ENCODE data around the gene ATP13A5.

- TF ChIP-seq, protein P1, sequence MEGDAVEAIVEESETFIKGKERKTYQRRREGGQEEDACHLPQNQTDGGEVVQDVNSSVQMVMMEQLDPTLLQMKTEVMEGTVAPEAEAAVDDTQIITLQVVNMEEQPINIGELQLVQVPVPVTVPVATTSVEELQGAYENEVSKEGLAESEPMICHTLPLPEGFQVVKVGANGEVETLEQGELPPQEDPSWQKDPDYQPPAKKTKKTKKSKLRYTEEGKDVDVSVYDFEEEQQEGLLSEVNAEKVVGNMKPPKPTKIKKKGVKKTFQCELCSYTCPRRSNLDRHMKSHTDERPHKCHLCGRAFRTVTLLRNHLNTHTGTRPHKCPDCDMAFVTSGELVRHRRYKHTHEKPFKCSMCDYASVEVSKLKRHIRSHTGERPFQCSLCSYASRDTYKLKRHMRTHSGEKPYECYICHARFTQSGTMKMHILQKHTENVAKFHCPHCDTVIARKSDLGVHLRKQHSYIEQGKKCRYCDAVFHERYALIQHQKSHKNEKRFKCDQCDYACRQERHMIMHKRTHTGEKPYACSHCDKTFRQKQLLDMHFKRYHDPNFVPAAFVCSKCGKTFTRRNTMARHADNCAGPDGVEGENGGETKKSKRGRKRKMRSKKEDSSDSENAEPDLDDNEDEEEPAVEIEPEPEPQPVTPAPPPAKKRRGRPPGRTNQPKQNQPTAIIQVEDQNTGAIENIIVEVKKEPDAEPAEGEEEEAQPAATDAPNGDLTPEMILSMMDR (IDR thresholded peaks at IDR 0.05; ENCODE audit: low read depth, low read length, poor library complexity, severe bottlenecking), result peak; percentile 13
- no peak for TF ChIP-seq EZH2phosphoT487 (IDR thresholded peaks at IDR 0.05; ENCODE audit: borderline replicate concordance, low read length)
Measured at GRCh38 chr3:193314161-193314560, 64.4 kb downstream of the ATP13A5 start.

Data from DOHH2 (cell line).